BE2C (cell line): ENCODE results near the gene CANX.
A peak's percentile ranks its signal among the peaks of the same experiment; 100 is the strongest.

Experiments
- DNase-seq: peaks from one replicate; pipeline ENCODE4 v3.0.0-alpha.2; 2020
- H3K27me3 ChIP-seq: fragments of 250-450 bp; sonication (Bioruptor Pico); 2 replicates; pipeline ENCODE4 v1.5.1; 2020; ENCODE audit warnings: mild to moderate bottlenecking
- H3K36me3 ChIP-seq: fragments of 250-450 bp; sonication (Bioruptor Pico); 2 replicates; pipeline ENCODE4 v1.5.1; 2020; ENCODE audit warnings: mild to moderate bottlenecking
- H3K4me1 ChIP-seq: fragments of 250-450 bp; sonication (Bioruptor Pico); 2 replicates; pipeline ENCODE4 v1.5.1; 2020
- H3K4me3 ChIP-seq: 2 replicates; pipeline ENCODE4 v1.5.1; 2011; ENCODE audit warnings: low read depth, low read length
- H3K9me3 ChIP-seq: fragments of 250-450 bp; sonication (Bioruptor Pico); 2 replicates; pipeline ENCODE4 v1.5.1; 2020
- TF ChIP-seq, protein P1 (sequence below): IDR thresholded peaks from 2 replicates; pipeline ENCODE4 v1.5.1; 2012; ENCODE audit warnings: mild to moderate bottlenecking, low read depth, low read length

The CANX gene

DNA sequence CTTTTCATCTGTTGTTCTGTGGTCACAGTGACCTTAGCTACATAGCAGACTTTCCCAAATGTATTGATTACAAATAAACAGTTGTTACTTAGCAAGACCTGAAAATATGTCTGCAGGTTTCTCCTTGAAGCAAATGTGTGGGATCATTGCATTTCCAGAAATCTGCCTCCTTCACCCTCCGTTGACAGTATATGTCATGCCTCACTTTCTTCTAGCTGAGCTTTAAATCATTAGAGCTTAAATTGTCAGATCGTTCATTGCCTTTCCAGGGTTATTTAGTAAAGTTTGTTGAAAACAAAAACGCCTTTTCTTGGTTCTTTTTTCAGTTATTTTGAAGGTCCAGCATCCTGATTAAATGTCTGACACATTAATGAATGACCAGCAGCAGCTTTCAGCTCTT lies 31.6 kb downstream of the CANX start:
- Histone ChIP-seq H3K9me3 (no peaks in the 10 kb centered on the region), H3K4me3 (no peak overlapping the region), H3K27me3 (no peaks in the 10 kb centered on the region), H3K36me3 (peaks cover 61% of the 10 kb centered on the region), H3K4me1 (peaks cover 3% of the 10 kb centered on the region)
- no peak for DNase-seq
- TF ChIP-seq, protein P1, sequence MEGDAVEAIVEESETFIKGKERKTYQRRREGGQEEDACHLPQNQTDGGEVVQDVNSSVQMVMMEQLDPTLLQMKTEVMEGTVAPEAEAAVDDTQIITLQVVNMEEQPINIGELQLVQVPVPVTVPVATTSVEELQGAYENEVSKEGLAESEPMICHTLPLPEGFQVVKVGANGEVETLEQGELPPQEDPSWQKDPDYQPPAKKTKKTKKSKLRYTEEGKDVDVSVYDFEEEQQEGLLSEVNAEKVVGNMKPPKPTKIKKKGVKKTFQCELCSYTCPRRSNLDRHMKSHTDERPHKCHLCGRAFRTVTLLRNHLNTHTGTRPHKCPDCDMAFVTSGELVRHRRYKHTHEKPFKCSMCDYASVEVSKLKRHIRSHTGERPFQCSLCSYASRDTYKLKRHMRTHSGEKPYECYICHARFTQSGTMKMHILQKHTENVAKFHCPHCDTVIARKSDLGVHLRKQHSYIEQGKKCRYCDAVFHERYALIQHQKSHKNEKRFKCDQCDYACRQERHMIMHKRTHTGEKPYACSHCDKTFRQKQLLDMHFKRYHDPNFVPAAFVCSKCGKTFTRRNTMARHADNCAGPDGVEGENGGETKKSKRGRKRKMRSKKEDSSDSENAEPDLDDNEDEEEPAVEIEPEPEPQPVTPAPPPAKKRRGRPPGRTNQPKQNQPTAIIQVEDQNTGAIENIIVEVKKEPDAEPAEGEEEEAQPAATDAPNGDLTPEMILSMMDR = no peak

DNA sequence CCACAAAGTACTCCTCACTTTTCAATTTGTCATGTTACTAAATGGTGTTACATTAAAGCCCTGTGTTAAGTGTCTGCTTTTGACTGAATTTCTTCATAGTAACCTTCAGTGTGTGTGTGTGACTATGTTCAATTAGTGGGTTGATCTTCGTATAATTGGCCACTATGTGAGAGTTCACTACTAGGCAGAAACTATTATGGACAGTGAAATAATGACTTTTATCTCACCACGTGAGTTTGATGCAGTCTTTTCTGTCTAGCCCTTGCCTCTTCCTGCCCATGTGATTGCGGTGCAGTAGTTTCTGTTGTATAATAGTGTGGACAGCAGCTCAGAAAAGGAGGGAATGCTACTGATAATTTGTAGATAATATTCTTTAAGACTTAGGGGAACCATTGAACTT lies 32.1 kb downstream of the CANX start:
- Histone ChIP-seq H3K27me3 (no peaks in the 10 kb centered on the region), H3K4me3 (no peak overlapping the region), H3K4me1 (peaks cover 3% of the 10 kb centered on the region), H3K9me3 (no peaks in the 10 kb centered on the region), H3K36me3 (peaks cover 59% of the 10 kb centered on the region)
- no peak for DNase-seq
- TF ChIP-seq, protein P1 = no peak

DNA sequence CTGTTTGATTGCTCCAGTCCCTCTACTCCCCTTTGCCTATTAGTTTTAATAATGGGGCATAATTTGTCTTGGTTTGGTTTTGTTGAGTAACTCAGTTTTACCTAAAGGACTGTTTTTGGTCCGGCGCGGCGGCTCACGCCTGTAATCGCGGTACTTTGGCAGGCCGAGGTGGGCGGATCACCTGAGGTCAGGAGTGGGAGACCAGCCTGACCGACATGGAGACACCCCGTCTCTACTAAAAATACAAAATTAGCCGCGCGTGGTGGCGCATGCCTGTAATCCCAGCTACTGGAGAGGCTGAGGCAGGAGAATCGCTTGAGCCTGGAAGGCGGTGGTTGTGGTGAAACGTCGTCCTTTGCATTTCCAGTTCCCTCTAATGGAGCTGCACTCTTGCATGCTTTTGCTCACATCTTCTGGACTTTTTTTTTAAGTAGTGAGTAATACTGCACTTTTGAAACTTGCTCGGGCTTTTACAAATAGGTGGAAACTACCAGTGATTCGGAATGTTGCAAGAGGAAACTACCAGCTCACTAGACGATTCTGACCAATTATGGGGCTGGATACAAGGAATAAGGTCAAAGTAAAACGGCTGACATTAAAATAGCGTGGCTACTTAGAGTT lies 33.1 kb downstream of the CANX start:
- Histone ChIP-seq H3K9me3 (no peaks in the 10 kb centered on the region), H3K36me3 (peaks cover 52% of the 10 kb centered on the region), H3K4me3 (peak overlapping the region; percentile 42), H3K4me1 (peaks cover 3% of the 10 kb centered on the region), H3K27me3 (no peaks in the 10 kb centered on the region)
- DNase-seq = peak; percentile 8
- TF ChIP-seq, protein P1 = no peak

DNA sequence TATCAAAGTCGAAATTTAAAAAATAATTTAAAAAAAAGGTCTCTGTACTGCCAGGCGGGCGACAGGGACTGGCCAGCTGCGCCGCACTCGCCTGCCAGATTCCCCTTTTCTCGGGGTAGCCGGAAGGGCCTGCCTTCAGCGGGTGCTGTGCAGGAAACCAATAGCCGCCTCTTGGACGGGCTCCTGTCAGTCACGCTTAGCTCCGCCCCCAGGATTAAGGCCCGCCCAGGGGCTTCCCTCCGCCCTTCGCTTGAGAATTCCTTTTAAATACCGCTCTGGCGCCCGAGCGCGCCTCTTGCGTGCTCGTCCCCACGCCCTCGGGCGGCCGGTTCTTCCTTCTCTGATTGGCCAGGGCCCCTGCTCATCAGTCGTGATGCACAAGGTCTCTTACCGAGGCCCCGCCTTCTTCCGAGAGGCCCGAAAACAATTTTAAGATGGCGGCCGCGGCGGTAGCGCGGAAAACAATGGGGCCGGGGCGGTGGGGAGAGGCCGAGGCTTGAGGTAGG lies 33.7 kb downstream of the CANX start, which contains the start of gene MAML1:
MAML1 (plus strand) TSS at position 411 of the 506 bp plus-strand sequence. CDS start 291 bp downstream, outside the sequence.
- peaks cover 50% of the 10 kb centered on the region for H3K36me3 ChIP-seq
- H3K9me3 ChIP-seq = no peaks in the 10 kb centered on the region
- H3K27me3 ChIP-seq = no peaks in the 10 kb centered on the region
- peak within 1 kb of the TSS; percentile 92 for H3K4me3 ChIP-seq
- TF ChIP-seq, protein P1 = no peak
- DNase-seq = peak; percentile 100
- peaks cover 3% of the 10 kb centered on the region for H3K4me1 ChIP-seq

DNA sequence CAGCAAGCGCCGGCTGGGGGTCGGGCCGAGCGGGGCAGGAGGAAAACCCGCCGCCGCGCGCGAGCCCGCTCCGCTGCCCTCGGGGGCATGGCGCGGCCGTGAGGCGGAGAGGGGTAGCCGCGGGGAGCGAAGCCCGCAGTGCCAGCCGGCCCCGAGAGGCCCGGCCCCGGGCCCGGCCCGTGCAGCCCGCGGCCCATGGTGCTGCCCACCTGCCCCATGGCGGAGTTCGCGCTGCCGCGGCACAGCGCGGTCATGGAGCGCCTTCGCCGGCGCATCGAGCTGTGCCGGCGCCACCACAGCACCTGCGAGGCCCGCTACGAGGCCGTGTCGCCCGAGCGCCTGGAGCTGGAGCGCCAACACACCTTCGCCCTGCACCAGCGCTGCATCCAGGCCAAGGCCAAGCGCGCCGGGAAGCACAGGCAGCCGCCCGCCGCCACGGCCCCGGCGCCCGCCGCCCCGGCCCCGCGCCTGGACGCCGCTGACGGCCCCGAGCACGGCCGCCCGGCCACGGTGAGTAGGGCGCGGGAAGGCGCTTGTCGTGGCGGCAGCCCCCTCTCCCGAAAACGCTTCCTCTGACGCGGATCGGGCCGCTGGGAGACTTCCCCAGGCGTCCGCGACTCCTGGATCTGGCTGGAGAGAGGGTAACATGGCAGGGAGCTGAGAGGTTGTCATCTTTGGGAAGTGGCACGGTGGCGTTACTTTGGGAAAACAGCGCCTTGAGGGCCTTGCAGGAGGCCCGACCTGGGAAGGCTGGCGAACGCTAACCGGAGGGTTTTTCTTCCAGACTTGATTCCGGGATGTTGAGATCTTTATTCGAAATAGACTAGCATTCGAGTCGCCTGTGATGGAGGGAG lies 34.4 kb downstream of the CANX start:
- Histone ChIP-seq H3K4me1 (peaks cover 3% of the 10 kb centered on the region), H3K27me3 (no peaks in the 10 kb centered on the region), H3K9me3 (no peaks in the 10 kb centered on the region), H3K36me3 (peaks cover 45% of the 10 kb centered on the region), H3K4me3 (peak overlapping the region; percentile 92)
- peak; percentile 39 for DNase-seq
- TF ChIP-seq, protein P1 = no peak
